Osteoblast (primary cell): Measurements from ENCODE around the gene TULP1. TPM values are rescaled to one million over a fixed set of nuclear protein-coding genes. Genes with fewer than 3 reads are reported as not detected.

Experiments
- DNase-seq: peaks from one replicate; pipeline ENCODE4 v3.0.0; 2011; ENCODE audit warnings: low spot score, mixed read lengths; ENCODE audit not compliant: insufficient read length; ENCODE audit errors: missing footprints
- H2AFZ ChIP-seq: 2 replicates; pipeline ENCODE4 v1.6.0; 2011; ENCODE audit warnings: mild to moderate bottlenecking, low read length
- H3K27ac ChIP-seq: 2 replicates; pipeline ENCODE4 v1.5.1; 2011; ENCODE audit warnings: mild to moderate bottlenecking, low read depth, low read length, moderate library complexity
- H3K27me3 ChIP-seq: 2 replicates; pipeline ENCODE4 v1.6.0; 2012; ENCODE audit warnings: mild to moderate bottlenecking, control low read depth, inconsistent platforms, low read length, moderate library complexity; ENCODE audit not compliant: insufficient read depth
- H3K36me3 ChIP-seq: 2 replicates; pipeline ENCODE4 v1.5.1; 2011; ENCODE audit warnings: mild to moderate bottlenecking, low read length, control low read depth, moderate library complexity; ENCODE audit not compliant: insufficient read depth
- H3K4me1 ChIP-seq: 2 replicates; pipeline ENCODE4 v1.5.1; 2011; ENCODE audit warnings: mild to moderate bottlenecking, low read length, control low read depth, moderate library complexity; ENCODE audit not compliant: insufficient read depth
- H3K4me2 ChIP-seq: 2 replicates; pipeline ENCODE4 v1.6.0; 2011; ENCODE audit warnings: mild to moderate bottlenecking, low read length; ENCODE audit not compliant: insufficient read depth
- H3K4me3 ChIP-seq: fragments of 200-600 bp; sonication (generic); 3 replicates; pipeline ENCODE4 v1.5.1; 2012; ENCODE audit warnings: mild to moderate bottlenecking, low read length, inconsistent platforms; ENCODE audit not compliant: insufficient read depth
- H3K79me2 ChIP-seq: 2 replicates; pipeline ENCODE4 v1.6.0; 2012; ENCODE audit warnings: mild to moderate bottlenecking, low read length, control low read depth, inconsistent platforms; ENCODE audit not compliant: insufficient read depth
- H3K9me3 ChIP-seq: 2 replicates; pipeline ENCODE4 v1.5.1; 2011; ENCODE audit warnings: low read depth, low read length, control low read depth
- H4K20me1 ChIP-seq: 2 replicates; pipeline ENCODE4 v1.6.0; 2012; ENCODE audit warnings: mild to moderate bottlenecking, low read length, control low read depth; ENCODE audit not compliant: insufficient read depth
- total RNA-seq: library from RNA; depleted of rRNA; stranded (reverse); fragments of >200 nt; gene quantifications from 2 replicates; pipeline ENCODE4 v1.2.3, GENCODE V29; 2012
- TF ChIP-seq, protein P1 (sequence below): IDR thresholded peaks from 2 replicates; pipeline ENCODE4 v1.5.1; 2011; ENCODE audit warnings: mild to moderate bottlenecking, low read depth, low read length, moderate library complexity; ENCODE audit errors: extremely low read depth

The TULP1 gene
- total RNA-seq, 1 donor = not detected

DNA sequence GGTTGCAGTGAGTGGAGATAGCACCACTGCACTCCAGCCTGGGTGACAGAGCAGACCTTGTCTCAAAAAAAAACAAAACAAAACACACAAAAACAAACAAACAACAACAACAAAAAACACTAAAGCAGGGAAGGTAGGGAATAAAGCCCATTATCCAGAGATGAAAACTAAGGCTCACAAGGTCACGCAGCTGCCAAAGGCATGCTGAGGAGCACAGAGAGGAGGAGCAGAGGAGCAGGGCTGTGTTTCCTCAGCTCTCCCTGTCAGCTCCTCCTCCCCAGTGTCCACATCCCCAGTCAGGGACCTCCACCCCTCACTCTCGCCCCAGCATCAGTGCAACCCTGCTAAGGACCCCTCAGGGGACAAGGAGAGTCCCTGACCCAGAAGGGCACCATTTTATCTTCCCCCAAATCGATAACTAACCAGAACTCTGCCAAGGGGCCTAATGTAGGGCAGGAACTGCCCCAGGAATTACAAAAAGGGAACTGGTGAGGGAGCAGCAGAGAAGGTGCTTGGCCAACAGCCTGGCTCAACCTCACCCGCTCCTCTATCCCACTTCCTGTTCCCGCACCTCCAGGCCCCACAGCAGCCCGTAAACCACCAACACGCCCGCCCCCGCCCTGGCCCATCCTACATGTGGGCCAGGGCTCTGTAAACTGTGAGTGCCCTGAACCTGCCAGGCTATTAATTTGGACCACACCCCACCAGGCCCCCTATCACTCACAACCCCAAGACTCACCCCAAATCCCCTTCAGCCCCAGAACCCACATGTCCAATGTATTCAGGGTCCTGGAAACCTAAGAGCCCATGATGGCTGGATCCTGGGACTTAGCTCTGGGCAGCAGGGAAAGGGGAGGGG, 24.8 kb downstream of the TULP1 start:
- Histone ChIP-seq H3K27ac (peak overlapping the region; percentile 28), H3K79me2 (peaks cover 78% of the 10 kb centered on the region), H4K20me1 (peaks cover 18% of the 10 kb centered on the region), H3K9me3 (no peaks in the 10 kb centered on the region), H3K36me3 (peaks cover 2% of the 10 kb centered on the region), H3K27me3 (no peaks in the 10 kb centered on the region), H3K4me2 (no peak overlapping the region), H3K4me3 (no peak overlapping the region), H2AFZ (no peak overlapping the region), H3K4me1 (peaks cover 34% of the 10 kb centered on the region)
- TF ChIP-seq, protein P1, sequence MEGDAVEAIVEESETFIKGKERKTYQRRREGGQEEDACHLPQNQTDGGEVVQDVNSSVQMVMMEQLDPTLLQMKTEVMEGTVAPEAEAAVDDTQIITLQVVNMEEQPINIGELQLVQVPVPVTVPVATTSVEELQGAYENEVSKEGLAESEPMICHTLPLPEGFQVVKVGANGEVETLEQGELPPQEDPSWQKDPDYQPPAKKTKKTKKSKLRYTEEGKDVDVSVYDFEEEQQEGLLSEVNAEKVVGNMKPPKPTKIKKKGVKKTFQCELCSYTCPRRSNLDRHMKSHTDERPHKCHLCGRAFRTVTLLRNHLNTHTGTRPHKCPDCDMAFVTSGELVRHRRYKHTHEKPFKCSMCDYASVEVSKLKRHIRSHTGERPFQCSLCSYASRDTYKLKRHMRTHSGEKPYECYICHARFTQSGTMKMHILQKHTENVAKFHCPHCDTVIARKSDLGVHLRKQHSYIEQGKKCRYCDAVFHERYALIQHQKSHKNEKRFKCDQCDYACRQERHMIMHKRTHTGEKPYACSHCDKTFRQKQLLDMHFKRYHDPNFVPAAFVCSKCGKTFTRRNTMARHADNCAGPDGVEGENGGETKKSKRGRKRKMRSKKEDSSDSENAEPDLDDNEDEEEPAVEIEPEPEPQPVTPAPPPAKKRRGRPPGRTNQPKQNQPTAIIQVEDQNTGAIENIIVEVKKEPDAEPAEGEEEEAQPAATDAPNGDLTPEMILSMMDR = no peak
- peak; percentile 94 for DNase-seq

DNA sequence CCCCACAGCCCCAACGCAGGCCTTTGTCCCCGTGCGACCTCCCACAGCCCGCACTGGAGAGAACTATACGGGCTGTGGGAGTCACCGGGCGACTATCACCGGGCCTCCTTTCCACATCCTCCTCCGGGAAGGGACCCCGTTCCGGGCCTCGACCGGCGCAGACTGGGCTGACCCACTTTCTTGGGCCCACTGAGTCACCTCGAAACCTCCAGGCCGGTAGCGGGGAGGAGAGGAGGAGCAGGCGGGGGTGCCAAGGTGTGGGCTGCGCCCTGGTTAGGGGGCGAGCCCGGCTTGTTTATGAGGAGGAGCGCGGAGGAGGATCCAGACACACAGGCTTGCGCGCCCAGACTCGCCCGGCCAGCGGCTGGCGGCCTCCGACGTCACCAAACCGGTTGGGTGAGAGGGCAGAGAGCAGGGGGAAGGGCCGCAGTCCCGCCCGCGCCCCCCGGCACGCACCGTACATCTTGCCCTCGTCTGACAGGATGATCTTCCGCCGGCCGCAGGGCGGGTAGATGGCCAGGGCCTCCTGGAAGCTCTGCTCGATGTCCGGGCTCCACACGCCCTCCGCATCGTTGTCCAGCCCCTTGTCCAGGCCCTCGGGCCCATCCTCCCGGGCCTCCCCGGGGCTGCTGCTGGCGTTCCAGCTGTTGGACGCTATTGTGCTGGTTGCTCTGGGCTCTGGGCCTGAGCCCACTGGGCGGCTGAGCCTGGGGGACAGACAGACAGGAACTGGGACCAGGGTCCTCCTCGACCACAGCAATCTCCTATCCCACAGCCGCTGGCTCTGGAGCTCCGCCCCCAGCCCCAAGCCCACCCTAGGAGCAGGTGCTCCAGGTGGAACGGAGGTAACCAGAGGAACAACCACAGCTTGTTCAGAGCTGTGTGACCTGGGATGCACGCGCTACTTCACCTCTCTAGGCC, 26.4 kb downstream of the TULP1 start:
- TF ChIP-seq, protein P1 = no peak
- DNase-seq = no peak
- Histone ChIP-seq H3K4me1 (peaks cover 34% of the 10 kb centered on the region), H3K27me3 (no peaks in the 10 kb centered on the region), H3K27ac (peak overlapping the region; percentile 63), H3K9me3 (no peaks in the 10 kb centered on the region), H3K4me3 (no peak overlapping the region), H3K36me3 (peaks cover 12% of the 10 kb centered on the region), H3K4me2 (no peak overlapping the region), H3K79me2 (peaks cover 63% of the 10 kb centered on the region), H4K20me1 (peaks cover 15% of the 10 kb centered on the region), H2AFZ (no peak overlapping the region)

DNA sequence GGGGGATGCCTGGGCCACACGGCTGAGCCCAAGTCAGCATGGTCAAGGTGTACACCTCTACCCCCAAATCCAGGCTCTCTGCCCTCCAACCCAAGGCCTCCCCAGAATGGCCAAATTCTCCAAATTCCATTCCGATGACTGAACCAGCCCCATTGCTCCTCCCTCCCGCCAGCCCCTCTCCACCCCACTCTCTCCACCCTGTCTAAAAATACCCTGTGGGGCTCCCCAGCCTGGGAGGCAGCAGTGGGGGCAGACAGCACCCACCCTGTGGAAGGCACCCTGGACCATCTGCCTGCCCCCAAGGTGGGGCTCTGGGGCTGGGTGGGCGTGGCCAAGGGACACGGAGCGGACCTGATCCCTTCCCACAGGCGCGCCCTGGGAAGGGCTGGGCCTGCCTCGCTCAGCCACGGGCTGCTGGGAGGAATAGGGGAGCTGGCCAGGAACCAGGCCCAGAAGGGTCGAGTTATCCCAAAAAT, 27.3 kb downstream of the TULP1 start:
- peak; percentile 96 for DNase-seq
- H3K9me3 ChIP-seq = no peaks in the 10 kb centered on the region
- peaks cover 55% of the 10 kb centered on the region for H3K79me2 ChIP-seq
- TF ChIP-seq, protein P1 = no peak
- H3K36me3 ChIP-seq = peaks cover 15% of the 10 kb centered on the region
- H3K4me1 ChIP-seq = peaks cover 34% of the 10 kb centered on the region
- peak overlapping the region; percentile 13 for H3K4me3 ChIP-seq
- H3K4me2 ChIP-seq = peak overlapping the region; percentile 53
- H3K27me3 ChIP-seq = no peaks in the 10 kb centered on the region
- peaks cover 15% of the 10 kb centered on the region for H4K20me1 ChIP-seq
- H3K27ac ChIP-seq = peak overlapping the region; percentile 63
- no peak overlapping the region for H2AFZ ChIP-seq
